Type B pancreatic cell (in vitro differentiated cells): ENCODE data around the gene ACER2. TPM values are rescaled to one million over a fixed set of nuclear protein-coding genes. Genes with fewer than 3 reads are reported as not detected.

Source experiments
- DNase-seq: peaks from one replicate; pipeline ENCODE4 v3.0.0; 2021; ENCODE audit warnings: mixed read lengths; ENCODE audit not compliant: unreplicated experiment; ENCODE audit errors: extremely low spot score
- H3K27ac Mint-ChIP-seq: 2 replicates; pipeline ENCODE4 v1.8.0; 2021; ENCODE audit warnings: mild to moderate bottlenecking, mixed read lengths
- H3K27me3 Mint-ChIP-seq: 2 replicates; pipeline ENCODE4 v1.8.0; 2021; ENCODE audit warnings: mixed read lengths
- H3K36me3 Mint-ChIP-seq: 2 replicates; pipeline ENCODE4 v1.8.0; 2021; ENCODE audit warnings: mixed read lengths
- H3K4me1 Mint-ChIP-seq: one replicate; pipeline ENCODE4 v1.8.0; 2021; ENCODE audit warnings: mixed read lengths; ENCODE audit not compliant: unreplicated experiment
- H3K4me3 Mint-ChIP-seq: 2 replicates; pipeline ENCODE4 v1.8.0; 2021; ENCODE audit warnings: mild to moderate bottlenecking, mixed read lengths
- H3K9me3 Mint-ChIP-seq: 2 replicates; pipeline ENCODE4 v1.8.0; 2021; ENCODE audit warnings: mixed read lengths
- total RNA-seq: library from RNA; stranded (reverse); gene quantifications from 2 replicates; pipeline ENCODE4 v1.2.1, GENCODE V29; 2021; ENCODE audit warnings: low replicate concordance
- TF ChIP-seq, protein P1 (sequence below): fragments of 200-600 bp; sonication (generic); conservative IDR thresholded peaks from 2 replicates; pipeline ENCODE4 v1.5.0; 2021; ENCODE audit warnings: antibody characterized with exemption, mild to moderate bottlenecking

The ACER2 gene
- total RNA-seq, 1 donor from 2014 or later: 9.2 TPM

- Mint-ChIP-seq H3K4me1 (peaks cover 6% of the 10 kb centered on the region), H3K4me3 (peak overlapping the region; percentile 62), H3K36me3 (no peaks in the 10 kb centered on the region), H3K27ac (no peak overlapping the region), H3K27me3 (peaks cover 13% of the 10 kb centered on the region), H3K9me3 (no peaks in the 10 kb centered on the region)
- no peak for DNase-seq
- TF ChIP-seq, protein P1, sequence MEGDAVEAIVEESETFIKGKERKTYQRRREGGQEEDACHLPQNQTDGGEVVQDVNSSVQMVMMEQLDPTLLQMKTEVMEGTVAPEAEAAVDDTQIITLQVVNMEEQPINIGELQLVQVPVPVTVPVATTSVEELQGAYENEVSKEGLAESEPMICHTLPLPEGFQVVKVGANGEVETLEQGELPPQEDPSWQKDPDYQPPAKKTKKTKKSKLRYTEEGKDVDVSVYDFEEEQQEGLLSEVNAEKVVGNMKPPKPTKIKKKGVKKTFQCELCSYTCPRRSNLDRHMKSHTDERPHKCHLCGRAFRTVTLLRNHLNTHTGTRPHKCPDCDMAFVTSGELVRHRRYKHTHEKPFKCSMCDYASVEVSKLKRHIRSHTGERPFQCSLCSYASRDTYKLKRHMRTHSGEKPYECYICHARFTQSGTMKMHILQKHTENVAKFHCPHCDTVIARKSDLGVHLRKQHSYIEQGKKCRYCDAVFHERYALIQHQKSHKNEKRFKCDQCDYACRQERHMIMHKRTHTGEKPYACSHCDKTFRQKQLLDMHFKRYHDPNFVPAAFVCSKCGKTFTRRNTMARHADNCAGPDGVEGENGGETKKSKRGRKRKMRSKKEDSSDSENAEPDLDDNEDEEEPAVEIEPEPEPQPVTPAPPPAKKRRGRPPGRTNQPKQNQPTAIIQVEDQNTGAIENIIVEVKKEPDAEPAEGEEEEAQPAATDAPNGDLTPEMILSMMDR: peak; percentile 86
Measured at GRCh38 chr9:19471737-19472648, 63.2 kb downstream of the ACER2 start.

GRCh38 chr9:19473605-19474004 is 64.8 kb downstream of the ACER2 start:
- Mint-ChIP-seq H3K36me3 (no peaks in the 10 kb centered on the region), H3K27me3 (peaks cover 13% of the 10 kb centered on the region), H3K4me1 (peaks cover 6% of the 10 kb centered on the region)

GRCh38 chr9:19479874-19480273 is 71.1 kb downstream of the ACER2 start:
- Mint-ChIP-seq H3K27me3 (peaks cover 11% of the 10 kb centered on the region), H3K27ac (no peak overlapping the region), H3K36me3 (no peaks in the 10 kb centered on the region), H3K4me1 (no peaks in the 10 kb centered on the region), H3K4me3 (no peak overlapping the region), H3K9me3 (no peaks in the 10 kb centered on the region)
- TF ChIP-seq, protein P1: no peak
- DNase-seq: no peak

More at GRCh38 chr9:19473605-19474004, 64.8 kb downstream of the ACER2 start:
- H3K27ac Mint-ChIP-seq: no peak overlapping the region
- no peak for DNase-seq
- TF ChIP-seq, protein P1: peak; percentile 30
- no peaks in the 10 kb centered on the region for H3K9me3 Mint-ChIP-seq
- H3K4me3 Mint-ChIP-seq: no peak overlapping the region

DNA sequence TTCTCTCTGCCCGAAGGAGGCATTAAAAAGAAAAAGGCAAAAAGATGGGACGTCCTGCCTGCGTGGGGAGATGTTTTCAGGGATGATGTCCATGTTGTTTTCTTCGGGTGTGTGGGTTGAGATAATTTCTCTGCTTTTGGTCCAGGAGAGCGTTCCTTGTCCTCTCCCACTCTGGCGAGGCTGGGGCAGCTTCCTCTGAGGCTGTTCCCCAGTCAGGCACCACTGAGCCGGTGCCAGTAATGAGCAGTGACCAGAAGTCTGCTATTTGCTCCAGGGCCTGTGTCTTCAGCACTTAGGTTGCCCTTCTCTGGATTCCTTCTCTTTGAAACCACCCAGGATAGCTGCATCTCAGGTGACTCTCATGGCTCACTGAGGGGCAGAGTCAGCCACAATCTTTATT is 71.5 kb downstream of the ACER2 start:
- H3K4me3 Mint-ChIP-seq: no peak overlapping the region
- TF ChIP-seq, protein P1: no peak
- no peaks in the 10 kb centered on the region for H3K4me1 Mint-ChIP-seq
- DNase-seq: no peak
- no peaks in the 10 kb centered on the region for H3K36me3 Mint-ChIP-seq
- H3K27me3 Mint-ChIP-seq: peaks cover 11% of the 10 kb centered on the region
- H3K27ac Mint-ChIP-seq: no peak overlapping the region
- no peaks in the 10 kb centered on the region for H3K9me3 Mint-ChIP-seq

DNA sequence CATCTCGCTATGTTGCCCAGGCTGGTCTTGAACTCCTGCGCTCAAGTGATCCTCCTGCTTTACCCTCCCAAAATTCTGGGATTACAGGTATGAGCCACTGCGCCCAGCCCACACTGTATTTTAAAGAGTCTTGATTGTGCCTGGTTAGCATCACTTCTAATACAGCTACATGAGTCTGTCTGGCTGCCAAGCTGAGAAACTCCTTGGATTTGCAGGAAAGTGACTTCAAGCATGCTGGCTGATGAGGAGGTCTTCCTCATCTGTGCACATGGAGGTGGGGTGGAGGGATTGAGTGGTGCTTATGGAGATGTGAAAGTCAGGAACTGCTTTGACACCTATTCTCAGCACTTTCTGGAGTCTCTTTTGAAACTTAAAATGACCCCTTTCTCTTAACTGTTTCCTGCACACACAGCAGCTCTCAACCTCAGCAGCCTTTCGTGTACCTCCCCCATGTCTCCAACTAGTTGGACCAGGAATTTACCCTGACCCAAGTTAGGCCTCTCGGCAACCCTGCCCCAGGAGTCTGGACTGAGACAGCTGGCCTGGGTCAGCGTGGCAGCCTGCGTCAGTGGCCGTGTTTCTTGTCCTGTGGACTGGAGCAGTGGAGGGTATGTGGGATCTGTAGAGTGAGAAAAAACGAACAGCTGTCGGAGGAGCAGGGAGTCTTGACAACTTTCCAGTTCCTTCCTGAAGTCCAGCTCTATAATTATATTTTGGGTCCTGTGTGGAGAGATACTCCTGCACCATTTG is 72.5 kb downstream of the ACER2 start:
- no peaks in the 10 kb centered on the region for H3K9me3 Mint-ChIP-seq
- no peak overlapping the region for H3K4me3 Mint-ChIP-seq
- no peak for DNase-seq
- peaks cover 11% of the 10 kb centered on the region for H3K27me3 Mint-ChIP-seq
- TF ChIP-seq, protein P1: no peak
- H3K4me1 Mint-ChIP-seq: no peaks in the 10 kb centered on the region
- no peaks in the 10 kb centered on the region for H3K36me3 Mint-ChIP-seq
- H3K27ac Mint-ChIP-seq: no peak overlapping the region
